ENCODE data around the gene MT1B. TPM values are rescaled to one million over a fixed set of nuclear protein-coding genes. Genes with fewer than 3 reads are reported as not detected.

Gene MT1B
- total and polyA plus RNA-seq, 2 of the 13 experiments (the other 11 are each of a cell fraction or from before 2014, with no cell fraction given), result 0.89 TPM; not detected in 1

GRCh38 chr16:56651586-56651985 is at the start of gene MT1B (continued):
- TF ChIP-seq, protein P1, sequence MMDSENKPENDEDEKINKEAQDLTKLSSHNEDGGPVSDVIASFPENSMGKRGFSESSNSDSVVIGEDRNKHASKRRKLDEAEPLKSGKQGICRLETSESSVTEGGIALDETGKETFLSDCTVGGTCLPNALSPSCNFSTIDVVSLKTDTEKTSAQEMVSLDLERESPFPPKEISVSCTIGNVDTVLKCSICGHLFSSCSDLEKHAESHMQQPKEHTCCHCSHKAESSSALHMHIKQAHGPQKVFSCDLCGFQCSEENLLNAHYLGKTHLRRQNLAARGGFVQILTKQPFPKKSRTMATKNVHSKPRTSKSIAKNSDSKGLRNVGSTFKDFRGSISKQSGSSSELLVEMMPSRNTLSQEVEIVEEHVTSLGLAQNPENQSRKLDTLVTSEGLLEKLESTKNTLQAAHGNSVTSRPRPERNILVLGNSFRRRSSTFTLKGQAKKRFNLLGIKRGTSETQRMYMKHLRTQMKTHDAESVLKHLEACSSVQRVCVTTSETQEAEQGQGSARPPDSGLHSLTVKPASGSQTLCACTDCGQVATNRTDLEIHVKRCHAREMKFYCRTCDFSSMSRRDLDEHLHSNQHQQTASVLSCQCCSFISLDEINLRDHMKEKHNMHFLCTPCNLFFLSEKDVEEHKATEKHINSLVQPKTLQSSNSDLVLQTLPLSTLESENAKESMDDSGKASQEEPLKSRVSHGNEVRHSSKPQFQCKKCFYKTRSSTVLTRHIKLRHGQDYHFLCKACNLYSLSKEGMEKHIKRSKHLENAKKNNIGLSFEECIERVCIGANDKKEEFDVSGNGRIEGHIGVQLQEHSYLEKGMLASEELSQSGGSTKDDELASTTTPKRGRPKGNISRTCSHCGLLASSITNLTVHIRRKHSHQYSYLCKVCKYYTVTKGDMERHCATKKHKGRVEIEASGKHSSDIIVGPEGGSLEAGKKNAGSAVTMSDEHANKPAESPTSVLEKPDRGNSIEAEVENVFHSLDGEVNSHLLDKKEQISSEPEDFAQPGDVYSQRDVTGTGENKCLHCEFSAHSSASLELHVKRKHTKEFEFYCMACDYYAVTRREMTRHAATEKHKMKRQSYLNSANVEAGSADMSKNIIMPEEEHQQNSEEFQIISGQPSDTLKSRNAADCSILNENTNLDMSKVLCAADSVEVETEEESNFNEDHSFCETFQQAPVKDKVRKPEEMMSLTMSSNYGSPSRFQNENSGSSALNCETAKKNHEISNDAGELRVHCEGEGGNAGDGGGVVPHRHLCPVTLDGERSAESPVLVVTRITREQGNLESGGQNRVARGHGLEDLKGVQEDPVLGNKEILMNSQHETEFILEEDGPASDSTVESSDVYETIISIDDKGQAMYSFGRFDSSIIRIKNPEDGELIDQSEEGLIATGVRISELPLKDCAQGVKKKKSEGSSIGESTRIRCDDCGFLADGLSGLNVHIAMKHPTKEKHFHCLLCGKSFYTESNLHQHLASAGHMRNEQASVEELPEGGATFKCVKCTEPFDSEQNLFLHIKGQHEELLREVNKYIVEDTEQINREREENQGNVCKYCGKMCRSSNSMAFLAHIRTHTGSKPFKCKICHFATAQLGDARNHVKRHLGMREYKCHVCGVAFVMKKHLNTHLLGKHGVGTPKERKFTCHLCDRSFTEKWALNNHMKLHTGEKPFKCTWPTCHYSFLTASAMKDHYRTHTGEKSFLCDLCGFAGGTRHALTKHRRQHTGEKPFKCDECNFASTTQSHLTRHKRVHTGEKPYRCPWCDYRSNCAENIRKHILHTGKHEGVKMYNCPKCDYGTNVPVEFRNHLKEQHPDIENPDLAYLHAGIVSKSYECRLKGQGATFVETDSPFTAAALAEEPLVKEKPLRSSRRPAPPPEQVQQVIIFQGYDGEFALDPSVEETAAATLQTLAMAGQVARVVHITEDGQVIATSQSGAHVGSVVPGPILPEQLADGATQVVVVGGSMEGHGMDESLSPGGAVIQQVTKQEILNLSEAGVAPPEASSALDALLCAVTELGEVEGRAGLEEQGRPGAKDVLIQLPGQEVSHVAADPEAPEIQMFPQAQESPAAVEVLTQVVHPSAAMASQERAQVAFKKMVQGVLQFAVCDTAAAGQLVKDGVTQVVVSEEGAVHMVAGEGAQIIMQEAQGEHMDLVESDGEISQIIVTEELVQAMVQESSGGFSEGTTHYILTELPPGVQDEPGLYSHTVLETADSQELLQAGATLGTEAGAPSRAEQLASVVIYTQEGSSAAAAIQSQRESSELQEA (CRISPR knock-in tag; IDR thresholded peaks at IDR 0.05; ENCODE audit: not compliant biosample characterization), result no peak

DNA sequence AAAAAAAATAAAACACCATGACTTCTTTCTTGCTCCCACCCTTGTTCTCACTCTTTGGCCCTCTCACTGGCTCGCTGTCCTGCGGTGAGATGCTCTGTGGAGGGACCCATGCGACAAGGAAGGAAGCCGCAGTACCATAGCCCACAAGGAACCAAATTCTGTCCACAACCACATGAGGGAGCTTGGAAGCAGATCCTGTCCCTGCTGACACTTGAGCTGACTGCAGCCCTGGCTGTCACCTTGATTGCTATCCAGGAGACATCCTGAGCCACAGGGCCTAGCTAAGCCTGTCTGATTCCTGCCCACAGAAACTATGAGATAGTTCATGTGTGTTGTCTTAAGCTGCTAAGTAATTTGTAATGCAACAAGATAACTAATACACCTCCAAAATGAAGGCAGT is 48.1 kb upstream of the MT1B start:
- Histone ChIP-seq H3K9me3 (ENCODE audit: low read length) (no peaks in the 10 kb centered on the region), H4K20me1 (ENCODE audit: insufficient read depth, low read length) (no peaks in the 10 kb centered on the region), H3K27me3 (ENCODE audit: control insufficient read depth in 1 of 2, insufficient read depth in 2 of 2, low read length in 2 of 2) (peaks cover 0 to 7% of the 10 kb centered on the region in 2 experiments; a peak in 2 of 5 replicates), H3K79me2 (ENCODE audit: insufficient read depth, low read length) (no peaks in the 10 kb centered on the region), H3K36me3 (replicated peaks in 1 of 2; ENCODE audit: control insufficient read depth in 1 of 2, insufficient read depth in 2 of 2, low read length in 2 of 2) (no peaks in the 10 kb centered on the region), H3K27ac (ENCODE audit: extremely low read length, insufficient read depth, low read length) (no peak overlapping the region), H2AFZ (ENCODE audit: low read length) (no peak overlapping the region), H3K4me1 (ENCODE audit: insufficient read depth, low read length) (peaks cover 45% of the 10 kb centered on the region), H3K4me3 (replicated peaks in 1 of 3; ENCODE audit: insufficient read depth in 1 of 3, low read depth in 2 of 3, low read length in 3 of 3) (no peak overlapping the region), H3K4me2 (ENCODE audit: low read depth, low read length) (no peak overlapping the region), H3K9ac (ENCODE audit: insufficient read depth, low read depth, low read length) (no peak overlapping the region)
- in situ Hi-C loops (cut with HindIII; ENCODE audit: extremely low pct_ligation_motif_present, low pct_unique_long_range_greater_than_20kb) (loop anchor here (5.0 kb wide), 1 partner anchor 99 kb away; no protein-coding TSS in a partner anchor), intact Hi-C loops (cut with micrococcal nuclease; ENCODE audit: unreplicated experiment) (loop anchor here (1.0 to 10.0 kb wide), 3 partner anchors 51 to 261 kb away; partner anchors contain the start of genes MT1B, MT1F and SLC12A3)
- POLR2A ChIA-PET, result interaction anchor here (1.1 to 1.5 kb wide), 3 partner anchors 22 to 98 kb away, joined by 3 to 10 read pairs (median 7); partner anchors contain the start of gene MT1E
- DNase-seq (ENCODE audit: low spot score) (peak; percentile 86), FAIRE-seq (peak; percentile 97), ATAC-seq (peak; percentile 35)
- no TSS peak for BruUV-seq (replicated peaks)
- CTCF ChIA-PET (ENCODE audit: low intra/inter-chr PET ratio, low total read pairs), result interaction anchor here (0.9 to 2.5 kb wide), 3 partner anchors 27 to 98 kb away, joined by 3 to 28 read pairs (median 5); no protein-coding TSS in a partner anchor
- WGBS (ENCODE audit: low lambda C conversion rate), result 18% methylated on average over 4 of the region's 4 CpGs
- TF ChIP-seq FOSL2 (CRISPR knock-in tag; IDR thresholded peaks at IDR 0.05), result peak; percentile 57
- 0 out of 2 replicates have a peak, but pooled peaks have one; percentile 46 for TF ChIP-seq ZNF713 (CRISPR knock-in tag; IDR thresholded peaks at IDR 0.05)
- TF ChIP-seq SOX13 (IDR thresholded peaks at IDR 0.05), result no peak
- peak in 1 of 2 experiments; percentile 28; a peak in 1 of 4 replicates for TF ChIP-seq SOX13 (CRISPR knock-in tag; conservative IDR thresholded peaks at IDR 0.05 in 1 of 2, IDR thresholded peaks at IDR 0.05 in 1 of 2)
- TF ChIP-seq RFXAP (CRISPR knock-in tag; IDR thresholded peaks at IDR 0.05; ENCODE audit: borderline replicate concordance), result no peak
- TF ChIP-seq RARA (CRISPR knock-in tag; IDR thresholded peaks at IDR 0.05), result peak; percentile 35; the same call in 1 of the 2 replicates
- peak; percentile 84 for TF ChIP-seq MIXL1 (CRISPR knock-in tag; IDR thresholded peaks at IDR 0.05)
- TF ChIP-seq ZNF644 (CRISPR knock-in tag; IDR thresholded peaks at IDR 0.05; ENCODE audit: low read depth), result 0 out of 2 replicates have a peak, but pooled peaks have one; percentile 36
- no peak for TF ChIP-seq ZNF557 (CRISPR knock-in tag; IDR thresholded peaks at IDR 0.05)
- TF ChIP-seq HIC2 (CRISPR knock-in tag; IDR thresholded peaks at IDR 0.05; ENCODE audit: low read depth), result 0 out of 2 replicates have a peak, but pooled peaks have one; percentile 30
- no peak for TF ChIP-seq HNF4G (IDR thresholded peaks at IDR 0.05; ENCODE audit: borderline replicate concordance, low read depth, low read length)
- TF ChIP-seq HNF4G (CRISPR knock-in tag; IDR thresholded peaks at IDR 0.05; ENCODE audit: borderline replicate concordance, low read depth), result peak; percentile 39; the same call in 1 of the 2 replicates
